SK-N-SH treated with all-trans-retinoic acid at 6 μM for 48 hours (cell line): ENCODE results near the gene PKDCC.

ENCODE experiments used
- PATZ1 ChIP-seq: fragments of 250-450 bp; sonication (Bioruptor Pico); IDR thresholded peaks from 2 replicates; pipeline ENCODE4 v1.8.0; 2020; ENCODE audit warnings: mild to moderate bottlenecking, moderate library complexity, borderline replicate concordance
- TSHZ2 ChIP-seq: fragments of 250-450 bp; sonication (Bioruptor Pico); IDR thresholded peaks from 2 replicates; pipeline ENCODE4 v1.5.0; 2020; ENCODE audit warnings: mild to moderate bottlenecking, moderate library complexity
- ZFP3 ChIP-seq: fragments of 250-450 bp; sonication (Bioruptor Pico); IDR thresholded peaks from 2 replicates; pipeline ENCODE4 v1.5.0; 2020; ENCODE audit warnings: mild to moderate bottlenecking, moderate library complexity

Gene PKDCC

GRCh38 chr2:42107249-42108042 is 59.6 kb downstream of the PKDCC start (continued):
- TF ChIP-seq PATZ1 (CRISPR knock-in tag) (no peak), TSHZ2 (CRISPR knock-in tag) (no peak), ZFP3 (CRISPR knock-in tag) (no peak)
